ENCODE measurements around the gene CARS1. TPM values are rescaled to one million over a fixed set of nuclear protein-coding genes. Genes with fewer than 3 reads are reported as not detected.

CARS1 gene
- total and polyA plus RNA-seq, 9 of the 15 experiments (the other 6 are each of a cell fraction or from before 2014, with no cell fraction given), result 14.4 to 106 (median 73.6) TPM

- peak; percentile 48 for TF ChIP-seq PML (IDR thresholded peaks at IDR 0.05; ENCODE audit: low read length)
- no peak for TF ChIP-seq MTA1 (IDR thresholded peaks at IDR 0.05; ENCODE audit: borderline replicate concordance)
- TF ChIP-seq ZNF551 (CRISPR knock-in tag; IDR thresholded peaks at IDR 0.05), result no peak
- TF ChIP-seq TCF15 (CRISPR knock-in tag; IDR thresholded peaks at IDR 0.05), result no peak
- TF ChIP-seq HLTF (IDR thresholded peaks at IDR 0.05), result no peak; the same call in 1 of the 2 replicates
- no peak for TF ChIP-seq REST (IDR thresholded peaks at IDR 0.05; ENCODE audit: borderline replicate concordance)
- TF ChIP-seq REST (CRISPR knock-in tag; IDR thresholded peaks at IDR 0.05; ENCODE audit: low read depth), result no peak
- TF ChIP-seq HNRNPUL1 (IDR thresholded peaks at IDR 0.05; ENCODE audit: low read length), result no peak
- TF ChIP-seq ZNF584 (CRISPR knock-in tag; IDR thresholded peaks at IDR 0.05; ENCODE audit: low read depth), result no peak
- no peak for TF ChIP-seq KAT8 (IDR thresholded peaks at IDR 0.05; ENCODE audit: low read depth)
- TF ChIP-seq ZMIZ1 (IDR thresholded peaks at IDR 0.05; ENCODE audit: low read depth in 2 of 2, low read length in 2 of 2), result no peak
- no peak for TF ChIP-seq ZNF445 (CRISPR knock-in tag; IDR thresholded peaks at IDR 0.05; ENCODE audit: low read depth)
- TF ChIP-seq RHOXF2B (CRISPR knock-in tag; conservative IDR thresholded peaks at IDR 0.05), result no peak
- TF ChIP-seq TAF15 (IDR thresholded peaks at IDR 0.05; ENCODE audit: low read depth, low read length), result no peak
- peak; percentile 34 for TF ChIP-seq ZNF316 (IDR thresholded peaks at IDR 0.05)
- TF ChIP-seq MAFF (IDR thresholded peaks at IDR 0.05; ENCODE audit: low read length), result no peak
- TF ChIP-seq ZNF324 (CRISPR knock-in tag; IDR thresholded peaks at IDR 0.05), result no peak
- no peak for TF ChIP-seq FOXA1 (IDR thresholded peaks at IDR 0.05; ENCODE audit: borderline replicate concordance)
- no peak for TF ChIP-seq RFX7 (CRISPR knock-in tag; IDR thresholded peaks at IDR 0.05)
These were observed 64.8 kb downstream of the CARS1 start, which contains the start of gene NAP1L4 (continued) for GRCh38 chr11:2992234-2992996.
